IPS-NIHi7 (cell line): ENCODE measurements around the gene SNAI1.

Experiments used
- DNase-seq: peaks from one replicate; pipeline ENCODE4 v3.0.0; 2012; ENCODE audit warnings: mixed read lengths; ENCODE audit errors: extremely low spot score

Gene SNAI1

GRCh38 chr20:50037575-50037974 lies 54.8 kb downstream of the SNAI1 start:
- no peak for DNase-seq

GRCh38 chr20:50038169-50038568 lies 55.4 kb downstream of the SNAI1 start:
- no peak for DNase-seq
